GM23338 (cell line): ENCODE data around the gene TMEM30B. TPM values are rescaled to one million over a fixed set of nuclear protein-coding genes. Genes with fewer than 3 reads are reported as not detected.

Experiments used
- ATAC-seq: fragments of 200-7000 bp; cut with Tn5 transposase; 3 replicates; pipeline ENCODE4 v1.9.1; 2020
- DNase-seq: peaks from one replicate; pipeline ENCODE4 v3.0.0-alpha.2; 2015; ENCODE audit warnings: low spot score
- H2AFZ ChIP-seq: fragments of 200-600 bp; sonication (generic); 2 replicates; pipeline ENCODE4 v1.8.0; 2016; ENCODE audit warnings: antibody characterized with exemption, mild to moderate bottlenecking, moderate library complexity
- H3F3A ChIP-seq: fragments of 200-600 bp; sonication (generic); replicated peaks from 2 replicates; pipeline ENCODE4 v1.8.0; 2017; ENCODE audit warnings: antibody characterized with exemption, mixed run types, low read depth
- H3K27ac ChIP-seq: fragments of 200-600 bp; sonication (generic); 2 replicates; pipeline ENCODE4 v1.6.1; 2016; ENCODE audit warnings: low read depth
- H3K27me3 ChIP-seq: fragments of 200-600 bp; sonication (generic); 2 replicates; pipeline ENCODE4 v1.8.0; 2016; ENCODE audit warnings: mild to moderate bottlenecking, mixed run types, moderate library complexity; ENCODE audit not compliant: insufficient read depth
- H3K36me3 ChIP-seq: fragments of 200-600 bp; sonication (generic); 2 replicates; pipeline ENCODE4 v1.8.0; 2016; ENCODE audit warnings: mild to moderate bottlenecking; ENCODE audit not compliant: insufficient read depth
- H3K4me1 ChIP-seq: fragments of 200-600 bp; sonication (generic); 2 replicates; pipeline ENCODE4 v1.8.0; 2016; ENCODE audit warnings: mild to moderate bottlenecking, moderate library complexity; ENCODE audit not compliant: insufficient read depth
- H3K4me2 ChIP-seq: fragments of 200-600 bp; sonication (generic); 2 replicates; pipeline ENCODE4 v1.7.1; 2017; ENCODE audit warnings: mixed run types
- H3K4me3 ChIP-seq: fragments of 200-600 bp; sonication (generic); 2 replicates; pipeline ENCODE4 v1.6.1; 2016; ENCODE audit warnings: mixed run types
- H3K79me2 ChIP-seq: fragments of 200-600 bp; sonication (generic); replicated peaks from 2 replicates; pipeline ENCODE4 v1.8.0; 2017; ENCODE audit warnings: mild to moderate bottlenecking; ENCODE audit not compliant: insufficient read depth
- H3K9me2 ChIP-seq: fragments of 200-600 bp; sonication (generic); 2 replicates; pipeline ENCODE4 v1.8.0; 2017; ENCODE audit not compliant: insufficient read depth
- H4K20me1 ChIP-seq: fragments of 200-600 bp; sonication (generic); replicated peaks from 2 replicates; pipeline ENCODE4 v1.8.0; 2017; ENCODE audit warnings: mild to moderate bottlenecking; ENCODE audit not compliant: insufficient read depth
- H3K27ac Mint-ChIP-seq: 2 replicates; pipeline ENCODE4 v1.8.0; 2020; ENCODE audit warnings: inconsistent platforms, mild to moderate bottlenecking, moderate library complexity, mixed read lengths
- H3K27me3 Mint-ChIP-seq: 3 replicates; pipeline ENCODE4 v1.8.0; 2022; ENCODE audit warnings: low read depth, mild to moderate bottlenecking, moderate library complexity, mixed read lengths, inconsistent platforms; ENCODE audit not compliant: insufficient read depth, poor library complexity
- H3K36me3 Mint-ChIP-seq: 3 replicates; pipeline ENCODE4 v1.8.0; 2021; ENCODE audit warnings: low read depth, mild to moderate bottlenecking, inconsistent platforms, moderate library complexity, mixed read lengths
- H3K4me1 Mint-ChIP-seq: 3 replicates; pipeline ENCODE4 v1.8.0; 2020; ENCODE audit warnings: mild to moderate bottlenecking, inconsistent platforms, mixed read lengths
- H3K4me3 Mint-ChIP-seq: 3 replicates; pipeline ENCODE4 v1.8.0; 2021; ENCODE audit warnings: moderate library complexity, mild to moderate bottlenecking, inconsistent platforms, mixed read lengths
- H3K9me3 Mint-ChIP-seq: 3 replicates; pipeline ENCODE4 v1.8.0; 2020; ENCODE audit warnings: moderate library complexity, mild to moderate bottlenecking, inconsistent platforms, mixed read lengths
- CREB1 ChIP-seq: fragments of 250-450 bp; sonication (Bioruptor Pico); IDR thresholded peaks from 2 replicates; pipeline ENCODE4 v1.5.0; 2020; ENCODE audit warnings: low read depth, mild to moderate bottlenecking, moderate library complexity
- CTCF ChIP-seq, 2 experiments: fragments of 200-600 bp in 1 of 2; sonication (generic) in 1 of 2; conservative IDR thresholded peaks; 2 replicates each; pipeline versions ENCODE4 v1.5.1 to v1.6.1; 2016 to 2017; ENCODE audit warnings: antibody characterized with exemption in 2 of 2, low read depth in 2 of 2, mild to moderate bottlenecking in 2 of 2, moderate library complexity in 1 of 2
- EZH2 ChIP-seq: fragments of 200-600 bp; sonication (generic); IDR thresholded peaks from one replicate; pipeline ENCODE4 v1.8.0; 2017; ENCODE audit warnings: antibody characterized with exemption, mild to moderate bottlenecking, low read depth; ENCODE audit not compliant: unreplicated experiment
- EZH2phosphoT487 ChIP-seq: fragments of 200-600 bp; sonication (generic); IDR thresholded peaks from one replicate; pipeline ENCODE4 v1.8.1; 2018; ENCODE audit warnings: antibody characterized with exemption; ENCODE audit not compliant: unreplicated experiment
- JUNB ChIP-seq: IDR thresholded peaks from one replicate; pipeline ENCODE4 v1.6.1; 2016; ENCODE audit warnings: antibody characterized with exemption; ENCODE audit not compliant: unreplicated experiment
- NANOG ChIP-seq: IDR thresholded peaks from 2 replicates; pipeline ENCODE4 v1.6.1; 2016; ENCODE audit warnings: antibody characterized with exemption, borderline replicate concordance
- POLR2AphosphoS5 ChIP-seq: IDR thresholded peaks from 2 replicates; pipeline ENCODE4 v1.6.1; 2016; ENCODE audit warnings: antibody characterized with exemption, low read depth
- STAT1 ChIP-seq: IDR thresholded peaks from one replicate; pipeline ENCODE4 v1.6.1; 2016; ENCODE audit warnings: antibody characterized with exemption; ENCODE audit not compliant: unreplicated experiment
- ZNF114 ChIP-seq: fragments of 250-450 bp; sonication (Bioruptor Pico); IDR thresholded peaks from 2 replicates; pipeline ENCODE4 v1.5.0; 2020; ENCODE audit warnings: mild to moderate bottlenecking, moderate library complexity
- ZNF331 ChIP-seq: fragments of 250-450 bp; sonication (Bioruptor Pico); IDR thresholded peaks from 2 replicates; pipeline ENCODE4 v1.5.0; 2020; ENCODE audit warnings: low read depth, mild to moderate bottlenecking, moderate library complexity
- ZNF462 ChIP-seq: fragments of 250-450 bp; sonication (Bioruptor Pico); IDR thresholded peaks from 2 replicates; pipeline ENCODE4 v1.5.0; 2020; ENCODE audit warnings: mild to moderate bottlenecking, moderate library complexity
- polyA plus RNA-seq: library from polyadenylated mRNA; unstranded; fragments of >200 nt; fragmentation: Nextera tagmentation; extraction: Ambion mirVana; gene quantifications from 2 replicates; pipeline ENCODE4 v1.2.1, GENCODE V29; 2016
- total RNA-seq: library from RNA; depleted of rRNA; stranded (reverse); fragments of >200 nt; shearing (Covaris generic); gene quantifications from 2 replicates; pipeline ENCODE4 v1.2.3, GENCODE V29; 2014
- TF ChIP-seq, protein P1 (sequence below): IDR thresholded peaks from 2 replicates; pipeline ENCODE4 v1.6.1; 2016; ENCODE audit warnings: antibody characterized with exemption
- TF ChIP-seq, protein P2 (sequence below): IDR thresholded peaks from one replicate; pipeline ENCODE4 v1.6.1; 2018; ENCODE audit warnings: antibody characterized with exemption; ENCODE audit not compliant: unreplicated experiment

Gene TMEM30B
- total and polyA plus RNA-seq, 2 experiments from 2014 or later, result 7.2 to 22.9 TPM

DNA sequence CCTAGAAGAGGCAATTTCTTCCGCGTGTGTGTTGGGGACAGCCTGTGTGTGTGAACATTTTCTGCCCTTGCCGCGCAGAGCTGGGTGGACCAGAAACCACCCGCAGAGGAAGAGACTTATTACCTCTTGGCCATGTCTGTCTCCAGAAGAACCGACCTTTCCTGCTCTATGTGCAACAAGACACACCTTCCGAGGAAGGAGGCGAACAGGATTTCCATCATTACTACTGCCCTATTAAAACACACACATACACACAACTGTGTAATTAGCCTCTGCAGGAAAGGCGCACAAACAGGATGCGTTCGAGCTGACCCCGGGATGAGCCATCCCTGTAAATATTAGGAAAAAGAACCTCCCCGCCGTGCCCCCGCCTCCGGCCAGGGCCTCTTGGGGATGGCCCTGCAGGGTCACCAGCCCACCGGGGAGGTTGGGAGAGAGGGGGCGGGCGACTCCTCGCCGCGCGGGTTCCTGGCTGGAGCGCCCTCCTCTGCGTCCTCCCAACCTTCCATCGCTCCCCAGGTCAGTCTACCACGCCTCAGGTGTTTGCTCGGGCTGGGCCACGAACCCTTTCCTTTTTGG is 39.8 kb upstream of the TMEM30B start:
- H3K4me2 ChIP-seq, result peak overlapping the region; percentile 94
- H3K27me3 ChIP-seq, result peaks cover 48% of the 10 kb centered on the region
- no peak overlapping the region for H3K27ac ChIP-seq
- TF ChIP-seq ZNF462 (CRISPR knock-in tag) (no peak), STAT1 (no peak), ZNF114 (CRISPR knock-in tag) (no peak), EZH2 (no peak), CTCF (conservative IDR thresholded peaks at IDR 0.05; ENCODE audit: low read depth in 2 of 2) (no peak), EZH2phosphoT487 (no peak), CREB1 (CRISPR knock-in tag) (no peak), JUNB (no peak), ZNF331 (no peak), POLR2AphosphoS5 (no peak), NANOG (no peak)
- TF ChIP-seq, protein P1, sequence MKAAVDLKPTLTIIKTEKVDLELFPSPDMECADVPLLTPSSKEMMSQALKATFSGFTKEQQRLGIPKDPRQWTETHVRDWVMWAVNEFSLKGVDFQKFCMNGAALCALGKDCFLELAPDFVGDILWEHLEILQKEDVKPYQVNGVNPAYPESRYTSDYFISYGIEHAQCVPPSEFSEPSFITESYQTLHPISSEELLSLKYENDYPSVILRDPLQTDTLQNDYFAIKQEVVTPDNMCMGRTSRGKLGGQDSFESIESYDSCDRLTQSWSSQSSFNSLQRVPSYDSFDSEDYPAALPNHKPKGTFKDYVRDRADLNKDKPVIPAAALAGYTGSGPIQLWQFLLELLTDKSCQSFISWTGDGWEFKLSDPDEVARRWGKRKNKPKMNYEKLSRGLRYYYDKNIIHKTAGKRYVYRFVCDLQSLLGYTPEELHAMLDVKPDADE, result no peak
- TF ChIP-seq, protein P2, sequence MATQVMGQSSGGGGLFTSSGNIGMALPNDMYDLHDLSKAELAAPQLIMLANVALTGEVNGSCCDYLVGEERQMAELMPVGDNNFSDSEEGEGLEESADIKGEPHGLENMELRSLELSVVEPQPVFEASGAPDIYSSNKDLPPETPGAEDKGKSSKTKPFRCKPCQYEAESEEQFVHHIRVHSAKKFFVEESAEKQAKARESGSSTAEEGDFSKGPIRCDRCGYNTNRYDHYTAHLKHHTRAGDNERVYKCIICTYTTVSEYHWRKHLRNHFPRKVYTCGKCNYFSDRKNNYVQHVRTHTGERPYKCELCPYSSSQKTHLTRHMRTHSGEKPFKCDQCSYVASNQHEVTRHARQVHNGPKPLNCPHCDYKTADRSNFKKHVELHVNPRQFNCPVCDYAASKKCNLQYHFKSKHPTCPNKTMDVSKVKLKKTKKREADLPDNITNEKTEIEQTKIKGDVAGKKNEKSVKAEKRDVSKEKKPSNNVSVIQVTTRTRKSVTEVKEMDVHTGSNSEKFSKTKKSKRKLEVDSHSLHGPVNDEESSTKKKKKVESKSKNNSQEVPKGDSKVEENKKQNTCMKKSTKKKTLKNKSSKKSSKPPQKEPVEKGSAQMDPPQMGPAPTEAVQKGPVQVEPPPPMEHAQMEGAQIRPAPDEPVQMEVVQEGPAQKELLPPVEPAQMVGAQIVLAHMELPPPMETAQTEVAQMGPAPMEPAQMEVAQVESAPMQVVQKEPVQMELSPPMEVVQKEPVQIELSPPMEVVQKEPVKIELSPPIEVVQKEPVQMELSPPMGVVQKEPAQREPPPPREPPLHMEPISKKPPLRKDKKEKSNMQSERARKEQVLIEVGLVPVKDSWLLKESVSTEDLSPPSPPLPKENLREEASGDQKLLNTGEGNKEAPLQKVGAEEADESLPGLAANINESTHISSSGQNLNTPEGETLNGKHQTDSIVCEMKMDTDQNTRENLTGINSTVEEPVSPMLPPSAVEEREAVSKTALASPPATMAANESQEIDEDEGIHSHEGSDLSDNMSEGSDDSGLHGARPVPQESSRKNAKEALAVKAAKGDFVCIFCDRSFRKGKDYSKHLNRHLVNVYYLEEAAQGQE, result no peak
- Mint-ChIP-seq H3K9me3 (peaks cover 3% of the 10 kb centered on the region; the same call in 2 of the 3 replicates), H3K27me3 (peaks cover 21% of the 10 kb centered on the region), H3K4me1 (peaks cover 9% of the 10 kb centered on the region), H3K36me3 (0 out of 3 replicates have a peak, but pooled peaks cover 2% of the 10 kb centered on the region), H3K27ac (no peak overlapping the region), H3K4me3 (peak overlapping the region; percentile 77)
- no peaks in the 10 kb centered on the region for H3K79me2 ChIP-seq
- no peaks in the 10 kb centered on the region for H3K36me3 ChIP-seq
- H3K9me2 ChIP-seq, result no peaks in the 10 kb centered on the region
- ATAC-seq, result no peak
- peak overlapping the region; percentile 80 for H3K4me3 ChIP-seq
- DNase-seq, result peak; percentile 18
- H3F3A ChIP-seq, result no peaks in the 10 kb centered on the region; the same call in 1 of the 2 replicates
- H4K20me1 ChIP-seq, result no peaks in the 10 kb centered on the region
- peak overlapping the region; percentile 100 for H2AFZ ChIP-seq
- H3K4me1 ChIP-seq, result peaks cover 4% of the 10 kb centered on the region; the same call in 1 of the 2 replicates
